HG03378 (cell line): ENCODE results near the gene MST1.

Source experiments
- ATAC-seq: cut with Tn5 transposase; IDR thresholded peaks from one replicate; pipeline ENCODE4 v1.9.1; 2021; ENCODE audit warnings: mild to moderate bottlenecking, moderate library complexity; ENCODE audit not compliant: unreplicated experiment

The MST1 gene

DNA sequence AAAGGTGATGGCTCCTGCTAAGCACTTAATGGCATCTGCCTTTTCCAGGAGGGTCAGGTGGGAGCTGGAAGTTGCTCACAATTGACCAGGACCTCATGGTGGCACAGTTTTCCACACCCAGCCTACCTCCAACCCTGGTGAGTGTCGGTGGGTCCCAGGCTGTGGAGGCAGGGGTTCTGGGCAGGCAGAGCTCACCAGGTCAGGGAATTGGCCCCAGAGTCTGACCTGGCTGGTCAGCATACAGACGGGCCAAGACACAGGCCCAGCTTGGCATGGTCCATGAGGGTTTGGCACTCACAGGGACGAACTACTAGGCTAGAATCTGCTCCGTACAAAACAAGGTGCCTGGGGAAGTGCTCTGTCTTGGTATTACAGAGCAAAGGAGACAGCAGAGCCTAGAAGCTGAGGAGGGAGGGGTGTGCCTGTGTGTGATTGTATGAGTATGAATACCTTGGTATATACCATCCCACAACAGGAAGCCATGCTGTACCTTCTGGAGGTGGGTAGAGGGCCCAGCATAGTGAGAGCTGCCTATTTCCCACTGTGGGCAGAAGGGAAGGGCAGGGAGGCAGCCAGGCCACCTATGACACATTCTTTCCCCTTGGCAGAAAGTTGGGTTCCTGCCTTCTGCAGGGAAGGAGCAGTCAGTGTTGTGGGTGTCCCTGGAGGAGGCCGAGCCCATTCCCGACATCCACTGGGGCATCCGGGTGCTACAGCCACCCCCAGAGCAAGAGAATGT is 8.6 kb downstream of the MST1 start:
- no peak for ATAC-seq

DNA sequence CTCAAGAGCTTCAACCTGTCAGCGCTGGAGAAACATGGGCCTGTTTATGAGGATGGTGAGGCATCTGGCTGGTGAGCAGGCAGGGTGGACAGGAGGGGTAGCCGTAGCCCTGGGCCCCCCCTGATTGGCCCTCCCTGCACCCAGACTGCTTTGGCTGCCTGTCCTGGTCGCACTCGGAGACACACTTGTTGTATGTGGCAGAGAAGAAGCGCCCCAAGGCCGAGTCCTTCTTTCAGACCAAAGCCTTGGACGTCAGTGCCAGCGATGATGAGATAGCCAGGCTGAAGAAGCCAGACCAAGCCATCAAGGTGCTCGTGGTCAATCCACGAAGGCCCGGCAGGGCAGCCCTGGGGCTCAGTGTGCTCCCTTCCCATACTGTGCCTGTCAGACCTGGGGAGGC is 13.4 kb downstream of the MST1 start:
- no peak for ATAC-seq

DNA sequence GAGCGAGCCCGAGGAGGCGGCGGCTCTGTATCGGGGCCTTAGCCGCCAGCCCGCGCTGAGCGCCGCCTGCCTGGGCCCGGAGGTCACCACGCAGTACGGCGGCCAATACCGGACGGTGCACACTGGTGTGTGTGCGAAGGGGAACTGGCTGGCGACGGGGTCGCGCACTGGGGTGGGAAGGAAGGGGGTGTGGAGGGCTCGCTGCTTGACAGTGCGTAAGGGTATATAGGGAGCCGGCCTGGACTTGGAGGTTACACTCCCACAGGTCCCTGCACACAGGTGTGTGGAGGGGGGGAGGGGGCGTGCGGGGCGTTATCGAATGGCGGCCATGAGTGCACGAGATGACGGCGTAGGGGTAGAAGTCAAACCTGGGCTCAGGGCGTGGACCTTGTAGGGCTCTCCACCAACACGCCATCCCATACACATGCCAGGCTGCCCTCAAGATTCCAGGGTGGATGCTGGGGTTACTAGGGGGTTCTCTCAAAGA is 14.7 kb downstream of the MST1 start:
- peak; percentile 29 for ATAC-seq

DNA sequence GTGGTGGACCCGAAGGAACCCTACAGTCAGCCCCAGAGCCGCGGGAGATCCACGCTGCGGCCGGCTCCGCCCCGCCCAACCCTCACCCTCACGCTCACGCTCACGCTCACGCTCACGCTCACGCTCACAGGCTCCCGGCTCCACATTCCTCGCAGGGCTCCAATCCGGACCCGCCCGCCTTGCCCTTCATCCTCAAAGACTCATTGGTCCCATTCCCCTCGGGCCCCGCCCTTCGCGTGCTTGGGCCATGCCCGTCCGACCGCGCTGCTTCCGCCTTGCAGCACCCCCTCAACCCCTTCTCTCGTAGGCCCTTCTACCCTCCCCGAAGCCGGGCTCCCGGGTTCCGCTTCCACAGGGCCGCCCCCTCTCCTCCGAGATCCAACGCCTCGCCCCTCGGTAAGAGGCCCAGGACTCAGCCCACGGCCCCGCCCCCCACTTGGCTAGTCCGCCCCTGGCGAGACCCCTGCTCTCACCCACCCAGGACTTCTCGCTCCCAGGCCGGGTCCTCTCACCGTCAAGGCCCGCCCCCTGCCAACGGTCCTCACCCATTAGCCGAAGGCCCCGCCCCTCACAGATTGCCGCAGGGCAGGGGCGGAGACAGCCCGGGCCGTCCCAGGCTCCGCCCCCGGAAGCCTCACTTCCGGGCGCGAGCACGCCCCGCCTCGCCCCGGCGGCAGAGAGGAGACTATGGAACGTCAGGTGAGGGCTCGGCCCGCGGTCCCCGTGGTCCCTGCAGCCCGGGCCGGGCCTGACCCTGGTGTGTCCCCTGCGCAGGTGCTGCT is 15.4 kb downstream of the MST1 start, which contains the start of gene APEH:
APEH (plus strand) TSS at position 637 of the 782 bp plus-strand sequence; CDS start at position 688, 51 bp downstream.
- peak; percentile 56 for ATAC-seq

DNA sequence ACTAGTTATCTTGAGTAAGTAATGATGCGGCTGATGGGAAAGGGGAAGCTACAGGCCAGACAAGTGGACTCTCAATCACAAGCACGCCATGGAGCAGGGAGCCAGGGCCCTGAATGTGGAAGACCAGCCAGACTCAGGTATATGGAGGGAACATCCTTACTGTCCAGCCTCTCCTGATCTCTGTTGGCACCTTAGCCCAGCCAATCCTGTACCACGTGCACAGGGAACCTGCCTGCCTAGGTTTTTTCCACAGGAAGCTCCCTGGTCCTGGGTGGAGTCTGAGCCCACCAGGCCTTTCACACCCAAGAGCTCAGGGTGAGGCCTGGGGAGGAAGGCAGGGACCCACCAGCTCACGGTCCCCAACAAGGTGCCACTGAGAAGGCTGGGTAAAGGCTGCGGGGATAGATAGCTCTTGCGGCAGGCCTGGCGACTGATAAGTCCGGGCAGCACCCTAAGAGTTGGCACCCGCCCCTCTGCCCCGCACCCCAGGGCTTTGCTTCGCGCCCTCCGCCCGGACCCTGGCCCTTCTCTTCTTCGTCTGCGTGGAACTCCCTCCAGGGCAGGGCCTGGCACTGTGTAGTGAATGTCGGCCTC is 16.1 kb downstream of the MST1 start:
- ATAC-seq: no peak

DNA sequence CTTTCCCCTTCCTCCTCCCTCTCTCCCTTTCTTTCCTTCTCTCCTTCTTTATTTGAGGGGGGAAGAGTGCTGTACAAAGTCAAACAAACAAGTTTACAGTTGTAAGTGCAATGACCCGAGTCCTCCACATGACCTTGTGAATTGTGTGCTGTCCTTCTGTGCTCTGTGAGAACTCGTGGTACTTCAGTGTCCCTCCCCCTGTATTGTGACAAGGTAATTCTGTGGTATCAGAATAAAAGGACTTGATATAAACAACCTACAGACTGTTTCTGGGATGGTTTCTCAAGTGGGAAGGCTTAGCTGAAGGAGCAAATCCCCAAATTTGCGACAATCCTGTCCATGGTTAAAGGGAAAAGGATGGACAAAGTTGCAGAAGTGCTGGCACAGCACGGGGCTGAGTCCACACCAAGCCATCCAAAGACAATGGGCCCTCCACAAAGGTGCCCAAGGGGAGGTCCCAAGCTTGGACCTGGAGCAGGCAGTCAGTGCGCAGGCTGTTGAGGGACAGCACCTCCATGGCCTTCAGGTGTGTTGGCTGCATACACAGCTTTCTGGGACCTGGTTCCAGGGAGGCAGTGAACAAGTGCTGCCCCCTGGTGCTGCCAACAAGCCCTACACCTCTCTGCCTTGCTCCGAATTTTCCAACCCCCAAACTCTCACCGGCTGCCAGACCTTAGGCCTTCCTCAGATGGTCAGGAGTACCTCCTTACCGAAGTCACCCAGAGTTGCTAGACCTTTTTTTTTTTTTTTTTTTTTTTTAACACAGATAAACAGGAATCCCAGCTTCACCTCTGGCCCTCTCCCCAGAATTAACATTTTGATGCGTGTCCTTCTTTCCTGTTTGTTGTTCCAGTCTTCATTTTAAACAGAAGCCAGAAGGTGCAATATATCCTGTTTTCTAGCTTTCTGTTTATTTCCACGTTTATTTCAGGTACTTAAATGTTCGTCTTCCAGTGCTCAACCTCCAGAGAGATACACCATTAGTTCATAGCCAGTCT is 17.7 kb downstream of the MST1 start:
- no peak for ATAC-seq

DNA sequence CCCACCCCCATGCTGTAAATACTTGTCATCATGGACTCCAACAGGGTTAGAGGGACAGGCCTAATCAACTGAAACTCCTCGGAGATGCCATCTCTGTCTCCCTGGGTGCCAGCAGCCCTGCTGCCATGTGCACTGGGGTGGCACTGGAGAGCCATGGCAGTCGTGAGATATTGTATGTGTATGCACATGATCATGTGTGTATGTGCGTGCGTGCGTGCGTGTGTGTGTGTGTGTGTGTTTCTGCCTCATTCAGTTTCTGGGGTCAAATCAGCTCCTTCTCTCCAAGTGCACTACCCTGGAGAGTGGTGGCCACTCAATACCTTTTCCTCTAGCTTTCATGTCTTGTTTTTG is 18.4 kb downstream of the MST1 start:
- ATAC-seq: no peak

DNA sequence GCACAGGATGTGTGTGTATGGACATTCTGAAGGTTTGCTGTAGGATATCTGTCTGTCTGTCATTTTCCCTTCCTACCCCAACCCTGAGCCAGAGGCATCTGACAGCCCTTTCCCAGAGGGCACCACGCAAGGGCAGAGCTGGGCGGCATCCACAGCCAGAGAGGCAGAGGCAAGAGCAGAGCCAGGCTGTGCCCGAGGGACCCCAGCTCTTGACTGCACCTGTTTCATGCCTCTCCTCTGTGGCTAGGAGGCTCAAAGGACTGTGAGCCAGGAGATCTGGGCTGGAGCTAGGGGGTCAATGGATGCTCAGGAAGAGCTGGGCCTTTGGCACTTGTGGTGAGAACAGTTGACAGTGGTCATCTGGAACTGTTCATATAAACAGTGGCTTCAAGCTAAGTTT is 19.9 kb downstream of the MST1 start:
- no peak for ATAC-seq

DNA sequence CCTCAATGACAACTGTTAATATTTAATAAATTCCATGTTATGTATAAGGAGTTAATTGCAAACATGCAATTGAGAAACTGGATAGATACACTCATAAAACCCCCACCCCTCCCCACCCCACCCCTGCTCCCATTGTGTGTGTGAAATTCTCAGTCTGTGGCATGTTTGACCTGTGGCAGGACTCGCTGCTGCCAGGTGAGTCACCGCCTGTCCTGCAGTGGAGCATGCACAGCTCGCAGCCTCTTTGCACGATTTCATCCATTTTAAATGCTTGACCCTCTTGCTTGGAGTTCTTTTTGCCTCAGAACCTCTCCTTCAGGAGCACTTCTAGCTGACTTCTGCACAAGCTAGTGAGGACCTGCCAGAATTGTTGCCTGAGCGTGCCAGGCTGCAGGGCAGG is 20.4 kb downstream of the MST1 start:
- ATAC-seq: no peak

DNA sequence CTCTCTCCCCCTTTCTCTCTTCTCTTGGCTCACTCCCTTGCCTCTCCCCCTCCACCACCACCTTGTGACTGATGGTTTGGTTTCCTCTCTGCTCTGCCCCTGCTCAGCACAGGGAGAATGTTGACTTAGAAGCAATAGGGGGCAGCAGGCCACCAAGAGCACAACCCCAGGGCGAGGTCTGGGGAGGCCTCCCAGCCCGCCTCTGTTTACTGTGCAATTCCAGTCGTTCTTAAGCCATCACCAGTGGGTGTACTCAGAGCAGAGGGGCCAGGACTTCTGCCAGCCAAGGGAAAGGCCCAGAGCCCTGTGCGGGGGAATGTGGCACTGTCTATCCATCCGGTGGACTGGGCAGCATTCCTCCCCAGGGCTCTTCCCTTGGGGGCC is 20.9 kb downstream of the MST1 start:
- ATAC-seq: no peak

DNA sequence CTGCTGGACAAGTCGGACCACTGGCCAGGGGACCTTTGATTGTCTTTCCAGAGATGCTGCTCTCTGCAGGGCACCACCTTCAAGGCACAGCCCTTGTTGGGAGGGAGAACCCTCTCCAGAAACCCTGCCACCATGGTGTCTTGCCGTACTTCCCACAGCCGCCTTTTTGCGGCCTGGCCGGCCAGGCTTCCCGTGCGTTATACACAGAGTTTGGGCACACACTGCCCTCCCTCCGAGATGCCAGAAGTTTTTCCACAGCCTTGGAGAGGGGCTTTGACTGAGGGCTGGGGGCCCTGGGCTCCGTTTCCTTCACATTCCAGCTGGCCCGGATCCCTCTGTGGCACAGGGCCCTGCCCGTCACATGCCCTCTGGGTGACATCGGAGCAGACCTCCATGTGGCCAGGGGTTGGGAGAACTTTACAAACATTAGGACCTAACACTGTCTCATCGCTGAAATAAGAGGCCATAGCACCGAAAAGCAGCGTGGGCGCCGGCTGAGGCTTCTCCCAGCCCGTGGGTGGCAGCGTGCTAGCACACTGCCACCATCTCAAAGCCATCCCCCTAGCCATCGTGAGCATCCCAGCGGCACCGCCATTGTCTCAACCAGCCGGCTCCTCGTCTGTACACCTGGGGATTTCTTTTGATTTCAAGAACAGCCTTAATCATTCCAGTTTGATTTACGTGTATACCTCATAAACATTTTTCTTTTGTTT is 21.4 kb downstream of the MST1 start:
- ATAC-seq: no peak

DNA sequence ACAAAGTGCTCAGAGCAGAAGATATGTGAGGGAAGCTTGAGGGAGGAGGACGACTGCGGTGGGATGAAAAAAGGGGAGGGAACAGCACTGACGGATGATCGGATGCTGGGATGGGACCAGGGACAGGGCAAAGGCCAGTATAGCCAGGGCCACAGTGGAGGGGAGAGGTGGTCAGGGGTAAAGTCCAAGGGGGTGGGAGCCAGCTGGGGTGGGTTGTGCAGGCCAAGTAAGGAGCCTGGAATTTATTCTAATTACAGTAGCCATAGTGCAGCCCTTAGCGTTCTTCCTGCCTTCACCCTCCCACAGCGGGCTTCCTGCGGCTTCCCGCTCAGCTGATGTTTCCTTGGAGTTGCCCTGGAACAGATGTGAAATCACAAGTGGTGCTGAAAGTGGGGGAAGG is 22.7 kb downstream of the MST1 start:
- ATAC-seq: no peak

DNA sequence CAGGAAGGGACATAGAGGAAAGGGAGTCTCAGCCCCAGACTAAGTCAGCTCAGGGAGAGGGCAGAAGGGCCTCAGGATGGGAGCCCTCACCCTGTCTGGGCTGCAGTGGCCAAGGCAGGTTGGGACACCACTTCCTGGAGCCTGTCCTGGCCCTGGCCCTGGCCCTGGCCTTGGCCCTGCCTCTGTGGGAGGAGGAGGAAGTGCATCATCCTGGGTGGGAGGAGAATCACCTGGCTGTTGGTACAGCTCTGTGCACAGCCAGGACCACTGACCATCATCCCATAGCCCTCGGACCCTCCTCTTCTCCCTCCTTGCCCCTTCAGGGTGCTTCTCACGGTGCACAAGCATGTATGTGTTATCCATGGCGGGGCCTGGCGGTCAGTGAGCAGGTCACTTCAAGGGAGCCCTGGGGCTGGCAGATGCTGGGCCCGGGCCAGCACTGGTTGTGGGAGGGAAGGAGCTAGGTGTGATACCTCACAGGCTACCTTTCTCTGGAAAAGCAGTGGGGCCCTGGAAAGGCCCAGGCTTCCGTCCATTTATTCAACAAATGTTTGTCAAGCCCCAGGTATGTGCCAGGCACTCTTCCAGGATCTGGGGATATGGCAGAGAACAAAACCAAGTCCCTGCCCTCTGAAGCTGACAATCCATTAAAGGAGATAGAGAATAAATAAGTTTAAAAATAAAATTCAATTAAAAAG is 23.3 kb downstream of the MST1 start:
- no peak for ATAC-seq

DNA sequence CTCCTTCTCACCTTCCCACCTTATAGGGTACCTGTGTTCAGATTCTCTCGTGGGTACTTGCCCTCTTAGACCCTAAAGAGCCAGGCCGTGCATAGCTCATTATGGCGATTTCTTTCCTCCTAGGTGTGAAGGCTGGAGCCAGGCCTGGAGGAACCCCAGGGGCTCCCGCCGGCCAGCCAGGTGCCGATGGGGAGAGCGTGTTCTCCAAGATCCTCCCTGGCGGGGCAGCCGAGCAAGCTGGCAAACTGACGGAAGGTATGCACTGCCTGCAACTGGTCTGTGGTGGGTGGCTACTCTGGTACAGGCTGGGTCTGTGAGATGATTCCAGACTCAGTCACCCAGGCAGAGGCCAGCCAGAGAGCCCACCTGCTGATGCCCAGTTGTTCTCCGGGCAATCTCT is 25.0 kb downstream of the MST1 start:
- no peak for ATAC-seq

DNA sequence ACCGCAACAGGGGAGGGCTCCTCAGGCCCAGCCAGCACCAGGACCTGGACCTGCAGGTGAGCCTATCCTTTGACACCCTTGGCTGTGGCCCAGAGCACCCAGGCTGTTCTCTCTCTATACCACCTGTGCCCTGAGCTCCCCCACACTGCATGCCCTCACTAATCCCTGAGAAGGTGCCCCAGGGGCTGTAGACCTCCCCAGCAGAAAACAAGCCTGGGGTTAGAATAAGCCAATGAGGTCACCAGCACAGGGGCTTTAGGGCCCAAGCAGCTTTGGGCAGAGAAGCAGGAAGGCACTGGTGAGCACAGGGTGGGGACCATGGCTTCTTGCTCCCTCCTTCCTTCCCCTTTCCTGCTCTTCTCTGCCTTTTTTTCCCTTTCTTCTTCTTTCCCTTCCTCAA is 25.4 kb downstream of the MST1 start:
- ATAC-seq: no peak

DNA sequence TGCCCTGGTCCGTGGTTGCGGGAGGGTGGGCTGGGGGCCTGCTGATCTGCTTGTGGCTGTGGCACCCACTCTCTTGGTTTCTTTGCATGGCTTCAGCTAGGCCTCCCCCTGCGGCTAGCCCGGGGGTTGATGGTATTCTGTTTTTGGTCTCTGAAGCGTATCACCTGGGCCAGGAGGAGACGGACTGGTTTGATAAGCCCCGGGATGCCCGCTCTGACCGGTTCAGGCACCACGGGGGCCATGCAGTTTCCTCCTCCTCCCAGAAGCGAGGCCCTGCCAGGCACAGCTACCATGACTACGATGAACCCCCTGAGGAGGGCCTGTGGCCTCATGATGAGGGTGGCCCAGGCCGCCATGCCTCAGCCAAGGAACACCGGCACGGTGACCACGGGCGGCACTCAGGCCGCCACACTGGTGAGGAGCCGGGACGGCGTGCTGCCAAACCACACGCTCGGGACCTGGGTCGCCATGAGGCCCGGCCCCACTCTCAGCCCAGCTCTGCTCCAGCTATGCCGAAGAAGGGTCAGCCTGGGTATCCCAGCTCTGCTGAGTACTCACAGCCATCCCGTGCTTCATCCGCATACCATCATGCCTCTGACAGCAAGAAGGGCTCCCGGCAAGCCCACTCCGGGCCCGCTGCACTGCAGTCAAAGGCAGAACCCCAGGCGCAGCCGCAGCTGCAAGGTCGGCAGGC is 26.4 kb downstream of the MST1 start:
- no peak for ATAC-seq

DNA sequence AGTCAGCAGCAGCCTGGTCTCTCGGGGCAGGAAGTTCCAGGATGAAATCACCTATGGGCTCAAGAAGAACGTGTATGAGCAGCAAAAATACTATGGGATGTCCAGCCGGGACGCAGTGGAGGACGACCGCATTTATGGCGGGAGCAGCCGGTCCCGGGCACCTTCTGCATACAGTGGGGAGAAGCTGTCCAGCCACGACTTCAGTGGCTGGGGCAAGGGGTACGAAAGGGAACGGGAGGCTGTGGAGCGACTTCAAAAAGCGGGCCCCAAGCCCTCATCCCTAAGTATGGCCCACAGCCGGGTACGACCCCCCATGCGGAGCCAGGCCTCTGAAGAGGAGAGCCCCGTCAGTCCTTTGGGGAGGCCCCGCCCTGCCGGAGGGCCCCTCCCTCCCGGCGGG is 27.3 kb downstream of the MST1 start:
- no peak for ATAC-seq

DNA sequence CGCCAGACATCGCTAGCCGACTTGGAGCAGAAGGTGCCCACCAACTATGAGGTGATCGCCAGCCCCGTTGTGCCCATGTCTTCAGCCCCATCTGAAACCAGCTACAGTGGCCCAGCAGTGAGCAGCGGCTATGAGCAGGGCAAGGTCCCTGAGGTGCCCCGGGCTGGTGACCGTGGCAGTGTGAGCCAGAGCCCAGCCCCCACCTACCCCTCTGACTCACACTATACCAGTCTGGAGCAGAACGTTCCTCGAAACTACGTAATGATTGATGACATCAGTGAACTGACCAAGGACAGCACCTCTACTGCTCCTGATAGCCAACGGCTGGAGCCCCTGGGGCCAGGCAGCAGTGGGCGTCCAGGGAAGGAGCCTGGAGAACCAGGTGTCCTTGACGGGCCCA is 28.0 kb downstream of the MST1 start:
- no peak for ATAC-seq

DNA sequence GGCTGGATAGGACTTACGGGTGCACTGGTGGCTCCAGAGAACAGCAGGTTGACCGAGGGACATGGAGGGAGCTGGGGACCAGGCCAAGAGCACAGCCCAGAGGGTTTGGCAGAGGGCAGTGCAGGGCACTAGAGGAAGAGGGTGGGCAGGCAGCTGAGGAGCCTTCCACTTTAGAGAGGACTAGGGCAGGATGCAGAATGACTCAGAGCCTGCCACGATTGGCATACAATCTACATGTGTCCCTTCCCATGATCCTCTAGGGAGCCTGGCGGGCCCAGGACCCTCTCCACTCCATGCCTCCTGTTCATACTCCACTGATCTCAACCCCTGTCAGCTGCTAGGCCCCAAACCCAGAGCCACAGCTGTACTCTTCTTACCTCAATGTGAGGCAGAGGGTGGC is 29.5 kb downstream of the MST1 start:
- no peak for ATAC-seq
